ENCODE results near the gene GAN. TPM values are rescaled to one million over a fixed set of nuclear protein-coding genes. Genes with fewer than 3 reads are reported as not detected.

Gene GAN
- total and polyA plus RNA-seq, 3 donors from 2014 or later = 2.4 to 10.9 (median 10.7) TPM

GRCh38 chr16:81277541-81278080, 37.2 kb upstream of the GAN start:
- no peak for DNase-seq
- Histone ChIP-seq H3K27me3 (no peaks in the 10 kb centered on the region), H3K4me1 (no peaks in the 10 kb centered on the region), H3K36me3 (ENCODE audit: low read depth, missing control alignments) (no peaks in the 10 kb centered on the region), H3K27ac (no peak overlapping the region), H3K4me3 (no peak overlapping the region), H3K9me3 (no peaks in the 10 kb centered on the region)
- intact Hi-C loops (cut with DNase I; ENCODE audit: low total_unique reads) = no loop called here
- WGBS, 2 donors = 90 to 94% methylated on average over 6 of the region's 6 CpGs
- TF ChIP-seq CTCF (IDR thresholded peaks at IDR 0.05) (no peak), POLR2A (IDR thresholded peaks at IDR 0.05) (no peak)

- 97 to 98% methylated on average over 4 of the region's 4 CpGs for WGBS, 2 donors
- Histone ChIP-seq H3K27me3 (no peaks in the 10 kb centered on the region), H3K36me3 (ENCODE audit: low read depth, missing control alignments) (no peaks in the 10 kb centered on the region), H3K4me1 (no peaks in the 10 kb centered on the region), H3K27ac (no peak overlapping the region), H3K9me3 (no peaks in the 10 kb centered on the region), H3K4me3 (no peak overlapping the region)
- TF ChIP-seq POLR2A (IDR thresholded peaks at IDR 0.05) = no peak
- TF ChIP-seq CTCF (IDR thresholded peaks at IDR 0.05) = no peak
- intact Hi-C loops (cut with DNase I; ENCODE audit: low total_unique reads) = no loop called here
- DNase-seq = no peak
Observed at GRCh38 chr16:81278526-81278925, 36.2 kb upstream of the GAN start.

GRCh38 chr16:81279392-81279791, 35.4 kb upstream of the GAN start:
- intact Hi-C loops (cut with DNase I; ENCODE audit: low total_unique reads) = no loop called here
- H3K27ac ChIP-seq = no peak overlapping the region
- no peaks in the 10 kb centered on the region for H3K4me1 ChIP-seq
- H3K36me3 ChIP-seq (ENCODE audit: low read depth, missing control alignments) = no peaks in the 10 kb centered on the region
- no peak overlapping the region for H3K4me3 ChIP-seq
- H3K27me3 ChIP-seq = no peaks in the 10 kb centered on the region
- TF ChIP-seq POLR2A (IDR thresholded peaks at IDR 0.05) (no peak), CTCF (IDR thresholded peaks at IDR 0.05) (no peak)
- H3K9me3 ChIP-seq = no peaks in the 10 kb centered on the region
- WGBS, 2 donors = 65 to 81% methylated on average over 4 of the region's 4 CpGs
- DNase-seq = no peak

DNA sequence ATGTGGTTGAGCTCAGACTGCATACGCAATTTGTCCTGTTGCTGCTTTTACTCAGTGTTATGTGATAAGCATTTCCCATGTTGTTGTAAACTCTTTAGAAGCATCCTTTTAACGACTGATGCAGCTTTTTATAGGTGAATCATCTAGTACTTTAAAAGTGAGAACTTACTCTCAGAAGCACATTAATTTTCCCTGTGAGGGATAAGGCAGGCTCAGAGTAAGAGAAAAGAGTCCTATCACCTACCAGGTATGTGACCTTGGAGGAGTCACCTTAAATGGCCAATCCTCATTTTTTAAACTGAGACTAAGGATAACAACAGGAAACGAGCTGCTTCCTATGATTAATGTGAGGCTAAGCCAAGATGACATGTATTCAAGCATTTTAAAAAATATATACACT, 34.4 kb upstream of the GAN start:
- no peak for DNase-seq
- Histone ChIP-seq H3K36me3 (ENCODE audit: low read depth, missing control alignments) (no peaks in the 10 kb centered on the region), H3K27me3 (no peaks in the 10 kb centered on the region), H3K4me1 (no peaks in the 10 kb centered on the region), H3K4me3 (no peak overlapping the region), H3K9me3 (no peaks in the 10 kb centered on the region), H3K27ac (no peak overlapping the region)
- WGBS, 2 donors = 57 to 74% methylated on average over 3 of the region's 3 CpGs
- intact Hi-C loops (cut with DNase I; ENCODE audit: low total_unique reads) = no loop called here
- no peak for TF ChIP-seq POLR2A (IDR thresholded peaks at IDR 0.05)
- TF ChIP-seq CTCF (IDR thresholded peaks at IDR 0.05) = no peak

DNA sequence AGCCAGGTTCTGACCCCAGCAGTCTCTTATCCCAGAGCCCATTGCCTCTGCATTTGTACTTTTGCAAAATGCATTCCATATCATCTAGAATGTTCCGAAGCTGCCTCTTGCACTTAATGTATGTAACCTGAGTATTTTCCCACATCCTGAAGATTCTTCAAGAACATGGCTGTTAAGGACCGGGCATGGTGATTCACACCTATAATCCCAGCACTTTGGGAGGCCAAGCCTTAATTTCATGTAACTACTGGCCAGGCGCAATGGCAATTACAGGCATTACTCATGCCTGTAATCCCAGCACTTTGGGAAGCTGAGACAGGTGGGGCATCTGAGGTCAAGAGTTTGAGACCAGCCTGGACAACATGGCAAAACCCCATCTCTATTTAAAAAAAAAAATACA, 31.7 kb upstream of the GAN start:
- no peak for TF ChIP-seq CTCF (IDR thresholded peaks at IDR 0.05)
- TF ChIP-seq POLR2A (IDR thresholded peaks at IDR 0.05) = no peak
- H3K4me3 ChIP-seq = no peak overlapping the region
- no peaks in the 10 kb centered on the region for H3K9me3 ChIP-seq
- no peak for DNase-seq
- H3K27me3 ChIP-seq = no peaks in the 10 kb centered on the region
- H3K36me3 ChIP-seq (ENCODE audit: low read depth, missing control alignments) = no peaks in the 10 kb centered on the region
- intact Hi-C loops (cut with DNase I; ENCODE audit: low total_unique reads) = no loop called here
- H3K27ac ChIP-seq = no peak overlapping the region
- no peaks in the 10 kb centered on the region for H3K4me1 ChIP-seq
- WGBS, 2 donors = 94 to 98% methylated on average over 3 of the region's 3 CpGs

All from testis (tissue), 3 donors.